ENCODE measurements around the gene EIF4E1B.

GRCh38 chr5:176651472-176651980 is 21.1 kb downstream of the EIF4E1B start:
- TF ChIP-seq POLR2A (IDR thresholded peaks at IDR 0.05) (no peak), CTCF (IDR thresholded peaks at IDR 0.05) (no peak)
